Testis (tissue), 2 donors: ENCODE measurements around the gene SPATA24.

Experiments
- CTCF ChIP-seq, 3 experiments: fragments of 450-650 bp in 2 of 3; fragments of 200-600 bp in 1 of 3; sonication (generic) in 1 of 3; IDR thresholded peaks; one replicate each; pipeline ENCODE4 v1.5.1; 2016 to 2019; ENCODE audit warnings: antibody characterized with exemption in 3 of 3, mild to moderate bottlenecking in 2 of 3, moderate library complexity in 1 of 3
- POLR2A ChIP-seq: fragments of 450-650 bp; IDR thresholded peaks from one replicate; pipeline ENCODE4 v1.6.1; 2017; ENCODE audit warnings: antibody characterized with exemption, mild to moderate bottlenecking, moderate library complexity

- TF ChIP-seq CTCF (IDR thresholded peaks at IDR 0.05) (no peak), POLR2A (no peak)
Observed at GRCh38 chr5:139397921-139398320, 6.0 kb downstream of the SPATA24 start.
